Testis (tissue), 2 donors: ENCODE measurements around the gene CCNYL1.

ENCODE experiments used
- CTCF ChIP-seq, 3 experiments: fragments of 450-650 bp in 2 of 3; fragments of 200-600 bp in 1 of 3; sonication (generic) in 1 of 3; IDR thresholded peaks; one replicate each; pipeline ENCODE4 v1.5.1; 2016 to 2019; ENCODE audit warnings: antibody characterized with exemption in 3 of 3, mild to moderate bottlenecking in 2 of 3, moderate library complexity in 1 of 3
- POLR2A ChIP-seq: fragments of 450-650 bp; IDR thresholded peaks from one replicate; pipeline ENCODE4 v1.6.1; 2017; ENCODE audit warnings: antibody characterized with exemption, mild to moderate bottlenecking, moderate library complexity

DNA sequence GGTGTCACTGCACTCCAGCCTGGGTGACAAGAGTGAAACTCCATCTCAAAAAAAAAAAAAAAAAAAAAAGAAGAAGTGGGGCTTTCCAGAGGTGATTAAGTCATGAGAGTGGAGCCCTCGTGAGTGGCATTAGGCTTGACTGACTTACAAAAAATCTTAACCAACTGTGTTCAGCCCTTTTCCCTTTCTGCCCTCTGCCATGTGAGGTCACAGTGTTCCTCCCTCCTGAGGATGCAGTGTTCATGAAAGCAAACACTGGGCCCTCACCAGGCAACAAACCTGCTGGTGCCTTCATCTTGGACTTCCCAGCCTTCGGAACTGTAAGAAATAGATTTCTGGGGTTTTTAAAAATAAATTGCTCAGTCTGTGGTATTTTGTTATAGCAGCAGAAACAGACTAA is 49.2 kb upstream of the CCNYL1 start:
- TF ChIP-seq CTCF (IDR thresholded peaks at IDR 0.05) (no peak), POLR2A (no peak)
